GM19025 (cell line): ENCODE measurements around the gene PTX3.

Experiments
- ATAC-seq: cut with Tn5 transposase; IDR thresholded peaks from one replicate; pipeline ENCODE4 v1.9.1; 2021; ENCODE audit warnings: mild to moderate bottlenecking, low read depth, moderate library complexity; ENCODE audit not compliant: unreplicated experiment

The PTX3 gene

DNA sequence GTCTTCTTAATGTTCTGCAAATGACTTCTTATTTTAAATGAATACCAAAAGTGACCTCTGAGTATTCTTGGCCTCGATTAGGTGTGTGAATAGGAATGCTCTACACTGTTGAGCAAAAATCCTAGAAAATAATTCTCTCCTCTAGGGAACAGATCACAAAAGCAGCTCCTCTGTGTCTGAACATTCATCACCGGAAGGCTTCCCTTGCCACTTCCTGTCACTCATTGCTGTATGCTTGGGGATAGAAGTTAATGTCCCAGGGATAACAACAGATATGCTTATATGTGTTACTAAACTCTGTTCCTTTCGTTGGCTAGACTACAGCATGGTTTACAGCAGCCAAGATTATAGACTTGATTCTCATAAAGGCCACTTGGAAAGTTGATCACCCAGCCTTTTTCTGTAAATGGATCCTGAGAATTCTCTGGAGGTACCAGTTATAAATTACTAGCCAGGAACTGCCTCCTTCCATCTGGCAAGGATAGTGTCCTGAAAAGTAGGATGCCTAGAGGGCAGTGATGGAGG lies 16.0 kb upstream of the PTX3 start:
- no peak for ATAC-seq

DNA sequence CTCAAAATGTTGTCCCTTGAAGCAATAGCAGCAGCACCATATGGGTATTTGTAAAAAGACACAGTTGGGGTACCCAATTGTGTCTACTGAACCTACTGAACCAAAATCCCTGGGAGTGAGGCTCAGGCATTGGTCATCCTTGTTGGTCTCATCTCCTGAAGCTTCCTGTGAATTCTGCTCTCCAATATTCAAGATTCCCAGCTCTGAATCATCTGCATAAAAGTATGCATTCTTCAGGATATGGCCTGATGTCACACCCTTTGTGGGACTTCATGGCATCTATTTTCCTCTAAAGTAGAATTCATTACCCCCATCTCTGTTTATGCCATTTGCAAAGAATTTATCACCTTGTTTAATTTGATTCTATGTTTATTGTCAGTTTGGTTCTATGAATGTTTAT lies 13.3 kb upstream of the PTX3 start:
- no peak for ATAC-seq

DNA sequence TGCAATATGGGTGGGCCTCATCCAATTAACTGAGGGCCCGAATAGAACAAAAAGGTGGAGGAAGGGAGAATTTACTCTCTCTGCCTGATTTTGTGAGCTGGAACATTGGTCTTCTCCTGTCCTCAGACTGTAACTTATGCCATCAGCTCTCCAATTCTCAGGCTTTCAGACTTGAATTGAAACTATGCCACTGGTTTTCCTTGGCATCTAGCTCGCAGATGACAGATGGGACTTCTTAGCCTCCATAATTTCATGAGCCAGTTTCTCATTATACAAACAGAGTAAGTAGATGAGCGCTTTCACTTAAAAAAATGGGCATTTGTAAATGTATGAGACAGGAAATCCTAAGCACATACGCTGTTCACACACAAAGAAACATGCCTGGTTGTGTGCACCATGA lies 8.7 kb upstream of the PTX3 start:
- no peak for ATAC-seq

DNA sequence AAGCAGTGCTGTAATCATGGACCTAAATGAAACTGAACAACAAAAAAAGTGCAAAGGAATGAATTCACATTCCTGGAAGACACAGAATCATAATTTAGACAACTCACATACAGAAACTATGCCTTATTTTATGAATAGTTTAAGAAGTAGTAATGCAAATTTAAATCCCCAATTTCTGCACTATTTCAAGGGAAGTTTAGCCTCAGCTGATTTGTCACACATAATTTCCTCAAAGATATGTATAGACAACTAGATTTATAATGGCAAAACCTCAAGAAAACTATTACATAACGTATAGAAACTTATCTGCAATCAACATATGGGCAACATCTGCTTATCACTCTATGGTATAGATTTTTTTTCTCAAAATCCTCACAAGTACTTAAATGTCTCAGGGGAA lies 7.8 kb upstream of the PTX3 start:
- no peak for ATAC-seq

DNA sequence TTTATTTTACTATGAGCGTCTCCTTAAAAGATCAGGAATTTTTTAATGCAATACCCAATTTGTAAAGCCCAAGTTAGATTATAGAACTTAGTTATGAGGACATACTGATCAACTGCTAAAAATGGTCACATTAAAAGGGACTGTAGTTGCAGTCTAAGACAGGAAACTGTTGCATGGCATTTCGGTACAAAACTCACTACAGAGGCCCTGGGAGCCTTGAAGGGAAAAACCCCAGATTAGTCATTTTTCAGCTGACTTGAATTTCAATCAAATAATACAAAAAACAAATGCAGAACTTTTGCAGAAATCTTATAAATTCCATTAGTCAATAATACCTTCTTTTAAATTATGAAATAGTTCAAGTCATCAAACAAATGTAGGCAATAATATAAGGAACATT lies 6.9 kb upstream of the PTX3 start:
- ATAC-seq, result no peak

DNA sequence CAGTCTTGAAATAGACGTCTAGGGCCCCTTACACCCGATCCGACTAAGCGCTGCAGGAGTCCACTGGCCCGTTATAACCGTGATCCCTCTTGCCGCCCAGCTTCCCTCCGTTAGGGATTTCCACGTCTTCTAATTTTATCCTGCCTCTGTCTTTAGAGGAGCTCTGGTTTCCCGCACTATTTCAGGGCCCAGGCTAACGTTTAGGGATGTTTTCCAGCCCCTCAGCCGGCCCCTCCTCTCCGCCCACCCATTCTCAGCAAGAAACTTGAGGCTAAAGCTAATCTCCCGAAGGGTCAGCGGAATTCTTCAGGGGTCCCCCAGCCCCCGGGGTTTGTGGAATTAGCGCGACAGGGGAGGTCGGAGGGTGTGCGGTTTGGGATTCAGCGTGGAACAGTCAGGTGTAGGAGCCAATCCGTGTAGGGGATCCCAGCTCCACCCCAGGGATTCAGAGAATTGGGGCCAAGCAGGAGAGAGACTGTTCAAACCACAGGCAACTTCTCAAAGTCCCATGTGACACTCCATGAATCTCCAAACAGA lies 1.6 kb downstream of the PTX3 start:
- no peak for ATAC-seq

DNA sequence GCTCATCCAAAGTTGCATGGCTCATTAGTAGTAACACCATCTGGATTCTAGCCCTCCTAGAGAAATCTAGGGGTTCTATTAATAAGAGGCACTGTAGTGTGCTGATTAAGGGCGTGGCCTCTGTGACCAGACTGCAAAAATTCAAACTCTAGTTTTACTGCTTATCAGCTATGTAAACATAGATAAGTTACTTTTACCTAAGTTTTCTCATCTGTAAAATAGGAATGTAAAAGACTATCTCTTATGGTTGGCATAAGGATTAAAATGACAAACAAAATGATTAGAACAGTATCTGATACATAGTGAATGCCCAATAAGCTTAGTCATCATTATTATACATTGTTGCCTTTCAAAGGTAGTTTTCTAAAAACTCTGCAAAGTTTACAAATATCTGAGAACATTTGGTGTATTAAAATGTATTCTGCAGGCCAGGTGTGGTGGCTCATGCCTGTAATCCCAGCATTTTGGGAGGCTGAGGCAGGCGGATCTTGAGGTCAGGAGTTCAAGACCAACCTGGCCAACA lies 4.5 kb downstream of the PTX3 start:
- no peak for ATAC-seq

DNA sequence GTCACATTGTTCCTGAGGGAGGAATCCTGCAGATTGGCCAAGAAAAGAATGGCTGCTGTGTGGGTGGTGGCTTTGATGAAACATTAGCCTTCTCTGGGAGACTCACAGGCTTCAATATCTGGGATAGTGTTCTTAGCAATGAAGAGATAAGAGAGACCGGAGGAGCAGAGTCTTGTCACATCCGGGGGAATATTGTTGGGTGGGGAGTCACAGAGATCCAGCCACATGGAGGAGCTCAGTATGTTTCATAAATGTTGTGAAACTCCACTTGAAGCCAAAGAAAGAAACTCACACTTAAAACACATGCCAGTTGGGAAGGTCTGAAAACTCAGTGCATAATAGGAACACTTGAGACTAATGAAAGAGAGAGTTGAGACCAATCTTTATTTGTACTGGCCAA lies 6.1 kb downstream of the PTX3 start:
- ATAC-seq, result no peak

DNA sequence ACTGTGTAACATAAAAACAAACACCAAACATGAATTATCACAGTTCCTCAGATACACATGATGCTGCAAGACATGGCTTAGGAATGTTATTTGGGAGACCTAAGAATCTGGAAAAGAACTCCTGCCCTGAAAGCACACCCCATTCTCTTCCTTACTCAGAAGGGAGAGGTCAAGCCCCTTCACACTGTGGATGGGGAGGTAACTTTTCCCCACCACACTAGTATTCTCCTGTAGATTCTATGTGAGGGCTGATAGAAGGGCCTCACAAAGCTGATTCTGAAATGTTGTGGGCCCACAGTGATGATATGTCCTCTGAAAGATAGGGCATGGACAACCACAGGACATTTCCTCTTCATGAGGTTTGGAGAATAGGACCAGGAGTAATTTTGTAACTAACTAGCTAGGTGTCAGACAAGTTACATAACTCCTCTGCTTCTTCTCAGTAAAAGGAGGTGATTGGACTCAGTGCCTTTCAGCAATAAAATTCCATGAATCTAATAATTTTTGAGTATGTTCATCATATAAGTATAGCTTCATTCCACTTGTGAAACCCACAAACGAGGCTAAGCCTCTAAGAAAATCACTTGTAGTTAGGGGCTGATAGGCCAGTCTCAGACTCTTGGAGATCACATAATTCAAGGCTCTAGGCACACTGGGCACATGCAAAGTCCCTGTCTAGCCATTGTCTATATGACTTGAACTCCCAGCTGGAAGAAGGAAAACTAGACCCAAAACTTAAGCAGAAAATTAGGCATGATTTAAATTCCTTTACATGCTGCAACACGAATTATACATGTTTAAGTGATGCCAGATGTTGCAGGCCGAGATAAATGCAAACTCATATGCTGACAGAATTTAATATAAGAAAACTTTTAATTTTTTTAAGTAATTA lies 7.5 kb downstream of the PTX3 start:
- no peak for ATAC-seq

DNA sequence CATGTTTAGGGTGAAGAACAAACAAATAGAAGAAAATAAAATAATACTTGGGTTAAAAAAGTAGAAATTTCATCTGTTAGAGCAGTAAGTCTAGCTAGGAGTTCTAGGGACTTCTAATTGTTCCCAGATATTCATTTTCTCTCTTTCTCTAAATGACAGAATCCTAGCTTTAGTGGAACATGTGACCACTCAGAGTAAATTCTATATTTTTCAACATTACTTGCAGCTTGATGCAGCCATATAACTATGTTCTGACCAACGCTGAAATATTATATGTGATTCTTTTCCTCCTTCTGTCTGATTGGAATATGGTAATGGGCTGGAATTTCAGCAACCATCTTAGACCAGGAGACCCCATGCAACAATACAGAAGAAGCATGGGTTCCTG lies 8.1 kb downstream of the PTX3 start:
- no peak for ATAC-seq

DNA sequence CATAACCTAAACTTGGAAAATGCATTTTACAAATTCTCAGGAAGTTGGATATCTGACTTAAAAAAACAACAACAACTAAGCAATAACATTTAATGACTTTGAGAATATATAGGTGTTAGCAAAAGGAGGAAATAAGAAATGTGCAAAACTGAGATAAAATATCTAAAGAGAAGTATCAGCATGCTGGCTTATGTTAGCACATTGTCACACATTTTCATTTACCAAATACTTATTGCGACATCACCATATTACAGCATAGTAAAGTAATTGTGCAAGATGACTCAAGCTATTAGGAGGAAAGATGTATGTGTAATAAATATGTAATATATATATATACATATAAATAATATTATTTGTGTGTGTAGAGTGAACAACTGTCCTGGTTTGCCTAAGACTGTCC lies 9.2 kb downstream of the PTX3 start:
- ATAC-seq, result no peak

DNA sequence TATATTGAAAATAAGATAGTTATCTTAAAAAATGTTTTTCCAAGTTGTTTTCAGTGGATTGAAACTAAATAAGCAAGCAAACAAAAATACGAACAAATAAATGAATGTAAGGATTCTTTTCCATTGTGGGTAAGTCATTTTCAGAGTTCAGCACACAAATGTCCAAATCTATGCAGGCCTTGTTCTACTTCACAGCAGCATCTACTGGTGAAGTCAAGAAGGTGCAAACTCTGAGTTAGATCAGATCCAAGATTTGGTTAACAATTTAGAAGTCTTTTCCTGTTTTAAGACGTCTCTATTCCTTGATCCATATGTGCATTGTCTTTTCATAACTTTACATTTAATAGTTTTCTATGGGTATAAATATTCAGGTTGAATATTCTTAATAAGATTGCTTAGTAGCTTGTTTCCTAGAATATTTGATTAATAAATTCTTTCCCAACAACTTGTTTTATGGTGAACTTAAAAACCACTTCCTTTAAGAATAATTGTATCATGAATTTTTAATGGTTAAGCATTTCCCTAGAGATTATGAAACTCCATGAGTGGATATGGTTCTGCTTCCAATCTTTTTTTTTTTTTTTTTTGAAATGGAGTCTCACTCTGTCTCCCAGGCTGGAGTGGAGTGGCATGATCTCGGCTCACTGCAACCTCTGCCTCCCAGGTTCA lies 10.5 kb downstream of the PTX3 start:
- no peak for ATAC-seq

DNA sequence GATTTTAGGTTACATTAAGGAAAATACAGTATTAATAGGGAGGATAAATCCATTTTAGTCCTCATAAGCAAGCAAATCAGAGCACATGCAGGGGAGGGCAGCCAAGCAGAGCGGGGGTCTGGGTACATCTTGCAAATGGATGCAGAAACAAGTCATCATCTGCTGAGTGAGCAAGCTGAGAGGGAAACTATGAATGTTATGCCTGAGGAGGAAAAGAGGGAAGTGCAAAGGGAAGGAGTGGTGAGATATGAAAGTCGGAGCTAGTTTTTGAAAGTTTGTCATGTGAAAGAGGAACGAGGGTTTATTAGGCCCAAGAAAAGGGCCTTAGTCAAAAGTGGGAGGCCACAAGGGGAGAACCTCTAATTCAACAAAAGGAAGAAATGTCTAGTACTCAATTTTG lies 15.4 kb downstream of the PTX3 start:
- no peak for ATAC-seq

DNA sequence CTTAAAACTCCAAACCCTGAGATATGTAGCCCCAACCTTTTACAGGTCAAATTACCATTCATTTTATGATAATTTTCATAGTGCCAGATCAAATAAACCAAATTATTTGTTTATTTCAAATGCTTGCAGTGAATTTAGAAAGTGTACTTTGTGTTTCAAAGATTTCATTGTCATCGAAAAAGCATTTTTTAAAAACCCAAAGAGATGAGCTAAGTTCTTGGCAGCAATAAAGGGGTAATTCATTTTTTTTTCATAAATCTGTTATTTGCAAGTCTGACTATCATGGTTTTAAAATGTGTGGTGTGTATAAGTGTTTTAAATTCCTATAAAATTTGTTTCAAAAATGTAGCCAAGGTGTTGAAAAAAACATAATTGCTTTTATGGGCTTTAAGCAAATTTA lies 17.2 kb downstream of the PTX3 start:
- no peak for ATAC-seq

DNA sequence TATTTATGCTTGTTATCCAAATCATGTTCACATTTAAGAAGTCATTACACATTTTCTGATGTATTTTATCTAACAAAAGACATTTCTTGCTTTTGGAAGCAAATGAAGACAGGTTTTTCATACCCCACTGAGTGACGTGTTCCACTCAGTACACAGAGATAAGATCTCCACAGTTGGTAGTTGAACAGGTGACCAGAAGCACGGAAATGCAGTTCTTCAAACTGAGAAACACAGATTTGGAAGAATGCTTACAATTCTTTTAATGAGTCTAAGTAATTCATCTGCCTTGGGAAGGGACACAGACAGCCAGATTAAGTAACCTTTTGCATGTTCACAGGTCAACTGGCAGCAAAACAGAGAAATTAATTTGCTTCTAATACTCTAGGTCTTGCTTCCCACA lies 23.1 kb downstream of the PTX3 start:
- no peak for ATAC-seq

DNA sequence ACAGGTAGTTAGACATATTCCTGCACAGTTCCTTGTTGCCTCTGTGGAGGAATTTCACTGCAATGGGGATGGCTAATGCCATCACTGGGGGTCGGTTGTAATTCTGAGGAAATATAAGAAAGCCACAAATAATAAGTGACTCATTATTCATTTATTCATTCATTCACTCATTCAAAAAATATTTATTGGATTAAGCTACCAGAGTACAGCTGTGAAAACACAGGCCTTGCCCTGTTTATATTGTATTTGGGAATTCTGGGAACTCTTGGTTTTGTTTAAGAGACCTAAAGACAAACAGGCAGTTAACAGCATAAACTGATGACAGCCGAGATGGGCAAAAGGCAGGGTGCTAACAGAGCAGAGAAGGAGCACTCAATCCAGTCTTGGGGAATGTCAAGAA lies 23.6 kb downstream of the PTX3 start:
- no peak for ATAC-seq

DNA sequence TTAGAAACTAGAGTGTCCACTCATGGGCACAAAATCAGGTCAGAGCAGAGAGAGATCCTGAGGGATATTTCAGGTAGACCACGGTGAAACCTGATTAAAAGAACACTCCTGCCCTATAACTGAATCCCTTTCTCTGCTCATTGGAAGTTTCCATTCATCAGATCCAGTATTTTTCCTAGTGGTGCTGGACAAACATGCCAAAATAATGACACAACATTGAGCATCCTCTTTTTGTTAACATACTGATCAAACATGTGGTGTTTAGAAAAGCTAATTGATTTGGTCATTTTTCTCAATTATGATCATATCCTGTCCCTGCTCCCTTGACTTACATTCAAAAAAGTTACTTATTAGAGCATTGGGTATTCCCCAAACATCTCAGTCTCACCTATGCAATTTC lies 27.2 kb downstream of the PTX3 start:
- no peak for ATAC-seq

DNA sequence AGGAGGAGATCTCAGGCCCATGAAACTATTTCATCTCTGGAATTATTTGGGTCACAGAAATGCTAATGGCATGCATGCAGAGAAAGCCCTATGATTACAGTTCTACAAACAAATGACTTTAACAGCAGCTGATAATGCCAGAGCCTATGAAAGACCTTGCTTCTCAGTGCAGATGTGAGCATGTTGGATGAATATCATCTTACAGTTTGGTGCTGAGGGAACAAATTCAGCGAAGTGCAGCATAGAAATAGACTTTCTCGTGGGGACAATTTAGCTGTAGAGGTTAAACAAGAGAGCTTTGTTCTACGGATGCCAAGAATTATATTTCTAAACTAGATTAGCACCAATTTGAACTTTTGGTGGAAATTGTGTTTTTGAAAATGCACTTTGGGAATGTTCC lies 27.7 kb downstream of the PTX3 start:
- no peak for ATAC-seq

DNA sequence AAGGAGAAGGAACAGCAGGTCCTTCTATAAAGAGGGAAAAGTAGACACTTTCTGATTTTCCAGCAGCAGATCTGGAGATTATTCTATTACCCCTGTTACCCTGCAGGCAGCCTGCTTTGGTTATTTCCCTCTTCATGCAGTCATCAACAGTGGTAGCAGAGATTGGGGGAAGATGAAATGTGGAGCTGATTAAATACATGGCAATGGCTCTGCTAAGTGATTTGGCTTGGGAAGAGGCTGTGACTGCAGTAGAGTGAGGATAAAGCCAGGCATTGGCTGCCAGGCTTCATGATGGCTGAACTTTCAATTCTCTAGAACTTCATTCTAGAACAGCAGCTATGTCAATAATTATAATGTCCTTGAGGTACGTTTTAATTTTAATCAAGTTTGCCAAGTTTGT lies 29.1 kb downstream of the PTX3 start:
- ATAC-seq, result no peak

DNA sequence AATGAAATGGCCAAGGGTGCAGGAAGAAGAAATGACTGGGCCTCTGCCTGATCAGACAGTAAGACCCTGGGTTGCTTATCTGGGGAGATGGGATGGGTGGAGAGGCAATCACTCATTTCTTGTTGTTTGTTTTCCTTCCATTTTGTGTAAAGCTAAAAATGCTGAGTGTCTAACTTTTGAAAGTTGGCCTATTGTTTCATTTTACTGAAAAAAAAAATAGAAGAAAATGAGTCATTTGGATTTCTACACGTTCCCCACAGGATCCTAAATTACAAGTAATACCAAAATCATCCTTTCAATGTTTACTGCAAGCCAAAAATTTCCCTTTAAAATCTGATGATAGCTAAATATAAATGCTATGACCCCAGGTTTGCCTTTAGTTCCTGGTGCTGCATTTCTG lies 30.6 kb downstream of the PTX3 start:
- ATAC-seq, result no peak

DNA sequence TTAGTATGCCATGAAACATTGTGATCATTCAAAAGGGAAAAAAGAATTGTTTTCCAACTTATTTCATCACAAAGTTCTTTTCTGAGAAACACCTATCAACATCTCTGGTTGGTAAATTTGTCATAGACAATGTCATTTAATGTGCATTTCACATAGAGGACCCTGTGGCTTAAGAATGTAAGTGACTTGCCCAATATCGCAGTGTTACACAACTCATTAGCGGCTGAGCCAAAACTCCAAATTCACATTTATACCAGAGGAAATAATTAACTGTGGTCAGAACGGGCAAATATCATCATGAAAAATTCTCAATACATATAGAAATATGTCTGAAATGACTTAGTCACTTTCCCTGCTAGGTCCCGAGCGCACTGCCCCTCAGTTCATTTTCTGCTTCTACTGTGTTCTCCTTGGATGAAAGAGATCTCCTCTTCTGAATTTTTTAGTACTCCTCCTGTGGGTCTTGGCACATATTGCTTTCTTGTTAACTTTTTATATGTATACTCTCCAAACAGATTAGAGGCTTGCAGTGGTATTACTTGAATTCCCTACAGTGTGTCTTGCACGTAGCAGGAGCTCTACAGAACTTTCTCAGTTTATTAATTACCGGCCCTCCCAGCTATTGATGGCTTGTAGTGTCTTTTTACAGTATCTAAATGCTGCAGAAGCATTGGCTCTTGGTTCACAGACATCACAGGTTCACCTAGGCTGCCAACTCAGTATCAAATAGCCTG lies 33.1 kb downstream of the PTX3 start:
- no peak for ATAC-seq
